Astrocyte of the spinal cord (primary cell): ENCODE results near the gene NDST1.

Experiments used
- DNase-seq: peaks from one replicate; pipeline ENCODE4 v3.0.0; 2011; ENCODE audit warnings: low read depth, low spot score
- H3K4me3 ChIP-seq: 2 replicates; pipeline ENCODE4 v1.5.1; 2011; ENCODE audit warnings: low read depth, mild to moderate bottlenecking, low read length, moderate library complexity
- CTCF ChIP-seq: IDR thresholded peaks from 2 replicates; pipeline ENCODE4 v1.5.1; 2012; ENCODE audit warnings: low read depth, mild to moderate bottlenecking, low read length, inconsistent platforms
- in situ Hi-C: cut with HindIII; loops from 2 replicates; pipeline ENCODE4 v1.10.0; 2017; ENCODE audit warnings: low sequenced_read_pairs

Gene NDST1

GRCh38 chr5:150559701-150560100 lies 51.8 kb downstream of the NDST1 start:
- H3K4me3 ChIP-seq: no peak overlapping the region
- peak; percentile 43 for DNase-seq
- no peak for TF ChIP-seq CTCF
- in situ Hi-C loops: no loop called here

- TF ChIP-seq CTCF: peak; percentile 84
- in situ Hi-C loops: no loop called here
- H3K4me3 ChIP-seq: no peak overlapping the region
- peak; percentile 83 for DNase-seq
Observed at GRCh38 chr5:150560401-150561191, 52.7 kb downstream of the NDST1 start.

GRCh38 chr5:150561192-150561512 lies 53.2 kb downstream of the NDST1 start:
- H3K4me3 ChIP-seq: no peak overlapping the region
- no peak for DNase-seq
- no peak for TF ChIP-seq CTCF
- in situ Hi-C loops: no loop called here

GRCh38 chr5:150561571-150562275 lies 53.8 kb downstream of the NDST1 start:
- no peak overlapping the region for H3K4me3 ChIP-seq
- in situ Hi-C loops: no loop called here
- no peak for DNase-seq
- no peak for TF ChIP-seq CTCF

- DNase-seq: peak; percentile 67
- in situ Hi-C loops: no loop called here
- TF ChIP-seq CTCF: peak; percentile 53
- no peak overlapping the region for H3K4me3 ChIP-seq
Observed at GRCh38 chr5:150562832-150563231, 54.9 kb downstream of the NDST1 start.

- no peak for TF ChIP-seq CTCF
- in situ Hi-C loops: no loop called here
- DNase-seq: no peak
- no peak overlapping the region for H3K4me3 ChIP-seq
Observed at GRCh38 chr5:150565868-150566267, 57.9 kb downstream of the NDST1 start.
